ENCODE measurements around the gene EXOC3L4.

- TF ChIP-seq POLR2A (IDR thresholded peaks at IDR 0.05) (no peak), CTCF (IDR thresholded peaks at IDR 0.05) (no peak)
Observed at GRCh38 chr14:103094406-103095209, at the start of gene EXOC3L4.

Measured in ovary (tissue), 3 donors.